GM21737 (cell line): ENCODE measurements around the gene TCEAL7.

Experiments used
- ATAC-seq: cut with Tn5 transposase; IDR thresholded peaks from one replicate; pipeline ENCODE4 v1.9.1; 2021; ENCODE audit warnings: mild to moderate bottlenecking, moderate library complexity; ENCODE audit not compliant: unreplicated experiment

The TCEAL7 gene

DNA sequence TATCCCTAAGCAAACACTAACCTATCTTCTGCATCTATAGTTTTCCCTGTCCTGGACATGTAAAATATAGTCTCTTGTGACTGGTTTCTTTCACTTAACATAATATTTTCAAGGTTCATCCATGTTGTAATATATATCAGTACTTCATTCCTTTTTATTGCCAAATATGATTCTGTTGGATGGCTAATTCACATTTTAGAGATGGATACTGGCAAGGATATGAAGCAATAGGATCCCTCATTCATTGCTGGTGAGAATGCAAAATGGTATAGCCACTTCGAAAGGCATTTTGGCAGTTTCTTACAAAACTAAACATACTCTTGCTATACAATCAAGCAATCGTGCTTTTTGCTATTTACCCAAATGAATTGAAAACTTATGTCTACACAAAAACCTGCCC lies 33.0 kb downstream of the TCEAL7 start:
- ATAC-seq, result no peak

DNA sequence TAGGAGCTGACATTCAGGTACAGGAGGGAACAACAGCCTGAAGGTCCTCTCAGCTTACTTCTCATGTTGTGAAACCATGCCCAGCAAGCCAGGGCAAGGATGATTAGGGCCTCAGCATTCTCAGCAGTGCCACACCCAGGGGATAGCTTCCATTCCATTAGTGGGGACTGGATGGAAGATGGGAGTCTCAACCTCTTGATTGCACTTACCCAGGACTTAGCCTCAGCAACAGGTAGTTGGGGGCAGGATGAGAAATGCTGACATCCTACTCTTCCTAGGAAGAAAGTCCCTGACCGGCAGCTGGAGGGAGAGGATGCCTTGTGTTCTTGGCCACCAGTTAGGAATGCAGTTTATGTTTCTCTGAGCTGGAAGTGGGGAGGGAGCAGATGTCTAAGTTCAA lies 37.5 kb downstream of the TCEAL7 start:
- ATAC-seq, result no peak

GRCh38 chrX:103369479-103369878 lies 39.4 kb downstream of the TCEAL7 start:
- ATAC-seq, result no peak

- ATAC-seq, result no peak
These were observed 42.8 kb downstream of the TCEAL7 start for GRCh38 chrX:103372886-103373285.

DNA sequence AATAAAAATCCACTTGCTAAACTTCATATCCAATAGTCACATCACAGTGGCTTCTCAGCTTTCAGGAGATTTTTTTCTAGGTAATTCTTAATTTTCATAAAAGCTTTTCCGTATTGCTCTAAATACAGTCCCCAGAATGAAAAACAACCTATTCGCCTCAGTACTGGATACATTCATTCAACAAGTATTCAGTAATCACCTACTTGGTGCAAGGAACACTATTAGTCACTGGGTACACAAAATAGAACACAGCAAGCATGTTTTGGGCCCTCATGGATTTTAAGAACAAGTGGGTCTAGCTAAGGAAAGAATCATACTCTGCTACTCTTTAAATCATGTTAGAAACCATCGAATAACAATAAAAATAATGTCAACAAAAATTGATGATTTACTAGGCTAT lies 43.5 kb downstream of the TCEAL7 start:
- no peak for ATAC-seq

DNA sequence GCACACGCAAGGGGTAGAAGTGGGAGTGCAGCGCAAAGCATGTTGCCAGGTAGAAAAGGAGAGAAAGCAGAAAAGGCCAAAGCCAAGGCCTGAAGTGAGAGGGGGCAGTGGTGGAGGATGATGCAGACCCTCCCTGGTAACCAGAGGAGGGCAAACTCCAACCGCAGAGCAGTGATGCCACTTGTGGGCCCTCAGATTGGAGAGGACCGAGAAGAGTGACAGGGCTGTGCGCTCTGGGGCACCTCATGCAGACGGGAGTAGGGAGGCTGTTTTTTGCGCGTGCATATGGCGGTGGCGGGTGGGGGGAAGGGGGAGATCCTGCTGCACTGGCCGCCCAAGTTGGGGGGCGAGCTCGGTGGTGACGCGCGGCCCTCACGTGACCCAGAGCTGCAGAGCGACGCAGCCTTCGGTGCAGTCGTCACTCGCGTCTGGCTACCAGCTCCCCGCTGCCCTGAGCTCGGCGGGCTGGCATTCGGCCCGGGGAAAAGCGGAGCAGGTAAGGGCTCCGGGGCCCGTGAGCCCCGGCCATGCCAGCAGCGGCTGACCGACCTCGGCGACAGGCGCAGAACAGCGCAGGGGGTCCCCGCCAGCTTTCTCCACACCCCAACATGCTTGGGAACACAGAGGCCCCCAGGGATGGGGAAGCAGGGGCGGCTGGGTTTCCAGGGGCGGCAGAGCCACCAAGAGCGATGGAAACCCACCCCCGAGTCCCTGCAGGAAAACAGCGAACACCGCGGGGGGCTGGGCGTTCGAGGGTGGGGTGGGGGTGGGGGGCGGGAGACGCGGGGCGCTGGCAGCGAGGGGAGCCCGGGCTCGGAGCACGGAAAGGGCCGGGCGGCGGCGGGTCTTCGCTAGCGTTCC lies 46.3 kb downstream of the TCEAL7 start, which contains the start of gene BEX3:
TSS of gene BEX3 (plus strand) at position 421 of the 861 bp plus-strand sequence. CDS start 984 bp downstream, outside the sequence.
- no peak for ATAC-seq

- ATAC-seq, result no peak
These were observed 46.9 kb downstream of the TCEAL7 start for GRCh38 chrX:103376979-103377324.

GRCh38 chrX:103378990-103379389 lies 49.0 kb downstream of the TCEAL7 start:
- ATAC-seq, result no peak
